GM12872 (cell line): ENCODE measurements around the gene CD274.

ENCODE experiments used
- CTCF ChIP-seq: IDR thresholded peaks from 3 replicates; pipeline ENCODE4 v1.5.1; 2011; ENCODE audit warnings: low read depth, mild to moderate bottlenecking, low read length, moderate library complexity; ENCODE audit not compliant: insufficient read depth

The CD274 gene

GRCh38 chr9:5422276-5422675 is 28.1 kb upstream of the CD274 start:
- no peak for TF ChIP-seq CTCF

- TF ChIP-seq CTCF, result peak; percentile 53
These were observed 25.2 kb upstream of the CD274 start for GRCh38 chr9:5425006-5425628.

- no peak for TF ChIP-seq CTCF
These were observed 23.3 kb upstream of the CD274 start for GRCh38 chr9:5427005-5427404.

GRCh38 chr9:5428172-5428571 is 22.2 kb upstream of the CD274 start:
- no peak for TF ChIP-seq CTCF

- no peak for TF ChIP-seq CTCF
These were observed 21.4 kb upstream of the CD274 start for GRCh38 chr9:5428794-5429528.

GRCh38 chr9:5429873-5430564 is 20.3 kb upstream of the CD274 start:
- TF ChIP-seq CTCF, result no peak

- no peak for TF ChIP-seq CTCF
These were observed 19.4 kb upstream of the CD274 start for GRCh38 chr9:5430912-5431311.
